Fibroblast of peridontal ligament (primary cell): Measurements from ENCODE around the gene ATP2C2.
"Not testable (repeated sequence)": the region's sequence is repeated elsewhere in the genome, so short reads cannot be mapped to it uniquely, and the experiment has no call there.

ENCODE experiments used
- DNase-seq: peaks from one replicate; pipeline ENCODE4 v3.0.0-alpha.2; 2010; ENCODE audit errors: extremely low read depth

Gene ATP2C2, protein sequence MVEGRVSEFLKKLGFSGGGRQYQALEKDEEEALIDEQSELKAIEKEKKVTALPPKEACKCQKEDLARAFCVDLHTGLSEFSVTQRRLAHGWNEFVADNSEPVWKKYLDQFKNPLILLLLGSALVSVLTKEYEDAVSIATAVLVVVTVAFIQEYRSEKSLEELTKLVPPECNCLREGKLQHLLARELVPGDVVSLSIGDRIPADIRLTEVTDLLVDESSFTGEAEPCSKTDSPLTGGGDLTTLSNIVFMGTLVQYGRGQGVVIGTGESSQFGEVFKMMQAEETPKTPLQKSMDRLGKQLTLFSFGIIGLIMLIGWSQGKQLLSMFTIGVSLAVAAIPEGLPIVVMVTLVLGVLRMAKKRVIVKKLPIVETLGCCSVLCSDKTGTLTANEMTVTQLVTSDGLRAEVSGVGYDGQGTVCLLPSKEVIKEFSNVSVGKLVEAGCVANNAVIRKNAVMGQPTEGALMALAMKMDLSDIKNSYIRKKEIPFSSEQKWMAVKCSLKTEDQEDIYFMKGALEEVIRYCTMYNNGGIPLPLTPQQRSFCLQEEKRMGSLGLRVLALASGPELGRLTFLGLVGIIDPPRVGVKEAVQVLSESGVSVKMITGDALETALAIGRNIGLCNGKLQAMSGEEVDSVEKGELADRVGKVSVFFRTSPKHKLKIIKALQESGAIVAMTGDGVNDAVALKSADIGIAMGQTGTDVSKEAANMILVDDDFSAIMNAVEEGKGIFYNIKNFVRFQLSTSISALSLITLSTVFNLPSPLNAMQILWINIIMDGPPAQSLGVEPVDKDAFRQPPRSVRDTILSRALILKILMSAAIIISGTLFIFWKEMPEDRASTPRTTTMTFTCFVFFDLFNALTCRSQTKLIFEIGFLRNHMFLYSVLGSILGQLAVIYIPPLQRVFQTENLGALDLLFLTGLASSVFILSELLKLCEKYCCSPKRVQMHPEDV

DNA sequence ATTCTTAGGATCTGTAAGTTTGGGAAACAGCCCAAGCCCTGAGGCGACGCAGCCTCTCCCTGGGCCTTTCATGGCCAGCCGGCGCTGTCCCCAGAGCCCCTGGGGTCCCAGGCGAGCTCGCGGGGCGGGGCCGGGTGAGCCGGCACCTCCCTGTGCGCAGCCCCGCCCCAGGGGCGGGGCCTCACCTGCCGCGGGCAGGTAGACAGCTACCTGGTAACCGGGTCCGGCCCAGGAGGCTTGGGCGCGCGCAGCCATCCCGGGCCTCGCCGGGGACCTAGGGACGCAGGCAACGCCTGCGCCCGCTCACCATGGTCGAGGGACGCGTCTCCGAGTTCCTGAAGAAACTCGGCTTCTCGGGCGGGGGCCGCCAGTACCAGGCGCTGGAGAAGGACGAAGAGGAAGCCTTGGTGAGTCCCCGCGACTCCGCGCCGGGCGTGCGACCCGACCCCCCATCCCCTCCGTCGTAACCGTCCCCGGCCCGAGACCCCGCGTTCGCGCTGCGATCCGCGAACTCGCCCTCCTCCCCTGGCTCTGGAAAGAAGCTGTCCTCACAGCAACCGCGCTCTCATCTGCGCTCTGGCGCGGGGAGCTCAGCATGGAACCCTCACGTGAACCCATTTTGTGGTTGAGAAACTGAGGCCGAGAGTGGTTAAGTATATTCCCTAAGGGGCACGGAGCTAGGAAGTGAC, at the start of gene ATP2C2:
Gene ATP2C2 (plus strand): TSS at position 231 of the 689 bp plus-strand sequence. CDS start 78 bp downstream, at position 309.
- no peak for DNase-seq

DNA sequence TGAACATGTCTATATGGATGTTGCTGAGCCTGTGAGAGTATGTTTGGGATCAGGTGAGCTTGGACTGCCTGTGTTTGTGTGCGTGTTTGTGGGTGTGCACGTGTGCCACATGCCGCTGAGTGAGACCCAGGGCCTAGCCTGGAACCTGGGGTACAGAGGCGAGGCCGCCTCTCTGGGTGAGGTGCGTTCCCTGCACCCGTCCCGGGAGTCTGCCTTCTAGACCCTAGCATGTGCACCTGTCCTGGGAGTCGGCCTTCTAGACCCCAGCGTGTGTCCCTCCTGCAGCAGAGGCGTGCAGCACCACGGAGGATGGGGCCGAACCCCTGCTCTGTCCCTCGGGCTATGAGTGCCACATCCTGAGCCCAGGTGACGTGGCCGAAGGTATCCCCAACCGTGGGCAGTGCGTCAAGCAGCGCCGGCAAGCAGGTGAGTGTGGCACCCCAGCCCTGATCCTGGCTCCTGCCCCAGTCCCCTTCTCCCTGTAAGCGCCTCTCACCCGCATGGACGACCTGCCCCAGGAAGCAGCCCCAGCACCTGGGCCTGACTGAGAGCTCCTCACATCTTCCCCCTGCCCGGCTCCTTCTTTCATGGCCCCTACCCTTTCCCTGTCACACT, 49.1 kb upstream of the ATP2C2 start:
- no peak for DNase-seq

DNA sequence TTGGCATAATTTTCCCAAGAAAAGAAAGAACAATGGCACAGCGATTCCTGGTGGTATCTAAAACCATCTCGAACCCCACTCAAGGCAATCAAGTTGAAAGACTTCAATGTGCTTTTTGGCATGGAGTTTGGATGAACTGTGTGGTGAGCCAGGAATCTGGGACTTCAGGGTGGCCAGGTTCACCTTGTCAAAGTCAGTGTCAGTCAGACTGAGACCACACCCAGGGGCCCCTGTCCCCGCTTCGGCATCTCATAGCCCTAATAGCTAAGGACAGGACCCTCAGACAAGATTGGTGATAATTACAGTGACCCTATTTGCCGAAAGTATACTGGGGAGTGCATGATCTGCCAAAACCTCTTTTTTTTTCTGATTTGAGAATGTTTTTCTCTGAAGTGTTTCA, 47.8 kb upstream of the ATP2C2 start:
- no peak for DNase-seq

DNA sequence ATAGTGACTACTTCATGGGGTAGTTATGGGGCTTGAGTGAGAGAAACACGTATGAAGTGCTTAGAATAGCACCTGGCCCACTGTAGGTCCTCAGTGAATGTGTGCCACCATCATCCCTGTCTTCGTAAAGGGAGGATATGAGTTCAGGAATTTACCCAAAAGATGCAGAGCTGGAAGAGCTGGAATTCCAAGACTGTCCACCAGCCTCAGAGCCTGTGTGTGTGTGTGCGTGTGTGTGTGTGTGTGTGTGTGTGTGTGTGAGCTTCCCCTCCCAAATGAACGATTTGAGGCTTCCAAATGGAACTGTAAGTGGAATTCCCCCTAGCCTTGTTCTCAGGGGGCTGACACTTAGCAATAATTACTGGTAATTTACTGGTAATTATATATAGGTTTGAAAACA, 46.4 kb upstream of the ATP2C2 start:
- DNase-seq = no peak

DNA sequence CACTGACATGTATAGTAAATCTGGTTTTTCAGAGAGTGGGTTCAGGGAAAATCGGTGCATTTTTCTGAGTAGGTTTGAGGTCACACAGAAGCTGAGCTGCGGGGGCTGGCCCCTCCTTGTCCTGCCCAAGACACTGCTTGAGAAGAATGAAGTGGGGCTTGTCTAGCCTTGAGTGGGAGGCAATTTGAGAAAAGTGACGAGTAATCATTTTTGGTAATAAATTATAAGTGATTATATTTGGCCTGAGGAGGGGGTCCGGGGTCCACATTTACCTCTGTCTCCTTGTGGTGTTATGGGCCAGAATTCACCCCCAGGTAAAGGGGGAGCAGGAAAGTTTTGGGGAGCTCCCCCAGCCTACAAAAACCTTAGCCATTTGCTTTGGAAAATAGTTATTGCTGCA, 45.6 kb upstream of the ATP2C2 start:
- DNase-seq = no peak

DNA sequence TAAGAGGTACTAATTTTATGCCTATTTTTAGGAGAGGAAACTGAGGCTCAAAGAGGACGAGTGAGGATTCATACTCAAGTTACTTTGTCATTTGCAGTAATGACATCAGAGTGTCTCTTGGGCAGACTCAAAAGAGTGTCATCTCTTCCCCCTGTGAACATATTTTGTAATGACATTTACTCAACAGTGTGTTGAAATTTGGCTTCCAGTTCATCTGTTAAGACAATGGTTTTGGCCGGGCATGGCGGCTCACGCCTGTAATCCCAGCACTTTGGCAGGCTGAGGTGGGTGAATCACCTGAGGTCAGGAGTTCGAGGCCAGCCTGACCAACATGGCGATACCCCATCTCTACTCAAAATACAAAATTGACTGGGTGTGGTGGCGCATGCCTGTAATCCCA, 44.7 kb upstream of the ATP2C2 start:
- DNase-seq = no peak

DNA sequence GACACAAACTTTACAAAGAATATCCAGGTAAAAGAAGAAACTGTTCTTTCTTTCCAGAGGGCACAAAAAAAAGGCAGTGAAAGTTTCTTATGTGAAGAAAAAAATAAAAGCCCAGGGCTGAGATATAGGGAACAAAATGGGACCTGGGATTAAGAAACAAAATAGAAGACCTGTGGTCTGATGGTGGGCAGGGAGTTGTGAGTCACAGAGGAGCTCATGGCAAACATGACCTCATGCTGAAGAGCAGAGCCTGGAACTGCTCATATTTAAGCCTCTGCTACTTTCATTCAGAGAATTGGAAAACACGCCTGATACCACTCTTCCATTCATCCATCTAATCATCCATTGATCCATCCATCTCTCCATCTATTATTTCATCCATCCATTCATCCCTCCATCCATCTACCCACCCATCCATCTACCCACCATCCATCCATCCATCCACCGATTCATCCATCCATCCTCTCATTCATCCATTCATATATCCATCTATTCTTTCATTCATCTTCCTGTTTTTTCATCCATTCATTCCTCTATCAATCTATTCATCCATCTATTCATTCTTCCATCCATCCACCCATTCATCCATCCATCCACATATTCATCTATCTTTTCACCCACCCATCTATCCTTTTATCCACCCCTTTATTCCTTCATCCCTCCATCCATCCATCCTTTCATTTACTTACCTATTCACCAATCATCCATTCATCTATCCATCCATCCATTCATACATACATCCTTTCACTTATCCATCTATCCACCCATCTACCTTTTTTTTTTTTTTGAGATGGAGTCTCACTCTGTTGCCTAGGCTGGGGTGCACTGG, 43.7 kb upstream of the ATP2C2 start:
- no peak for DNase-seq

DNA sequence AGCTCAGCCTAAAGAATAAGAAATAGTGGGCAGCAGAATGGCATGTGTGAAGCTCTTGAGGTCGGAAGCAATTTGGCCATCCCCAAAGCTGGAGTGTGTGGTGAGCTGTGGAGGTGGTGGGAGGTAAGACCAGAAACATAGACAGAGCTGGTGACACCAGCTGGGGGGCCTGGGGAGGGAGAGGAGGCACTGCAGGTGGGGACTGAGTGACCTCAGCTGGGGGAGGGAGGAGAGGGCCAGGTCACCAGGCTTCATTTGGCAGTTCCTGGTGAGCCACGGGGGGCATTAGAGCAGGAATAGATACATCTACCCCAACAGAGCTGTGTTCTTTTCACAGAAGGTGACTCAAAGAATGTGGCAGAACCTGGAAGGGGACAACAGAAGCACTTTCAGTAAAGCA, 41.8 kb upstream of the ATP2C2 start:
- DNase-seq = no peak

DNA sequence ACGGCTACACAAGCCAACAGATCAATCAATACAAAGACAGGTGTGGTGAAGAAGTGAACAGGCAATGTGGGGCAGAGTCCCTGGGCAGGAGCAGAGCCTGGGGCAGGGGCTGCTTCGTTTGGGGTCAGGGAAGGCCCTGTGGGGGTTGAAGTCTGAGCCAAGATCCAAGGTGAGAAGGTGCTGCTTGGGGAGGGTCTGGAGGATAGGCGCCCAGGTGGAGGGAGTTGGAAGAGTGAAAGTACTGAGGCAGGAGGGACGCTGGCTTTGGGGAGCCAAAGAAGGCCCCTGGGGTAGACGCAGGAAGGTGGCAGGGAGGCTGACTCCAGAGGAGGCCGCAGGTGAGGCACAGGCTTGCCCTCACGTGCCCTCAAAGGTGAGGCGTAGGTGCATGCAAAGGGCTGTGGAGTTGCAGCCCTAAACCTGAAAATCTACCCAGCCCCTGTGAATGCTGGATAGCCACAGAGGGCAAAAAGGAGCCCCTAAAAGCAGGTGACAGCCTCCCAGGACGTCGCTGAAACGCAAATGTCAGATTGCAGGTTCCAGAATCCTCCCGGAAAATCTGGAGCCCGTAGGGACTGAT, 40.3 kb upstream of the ATP2C2 start:
- no peak for DNase-seq

DNA sequence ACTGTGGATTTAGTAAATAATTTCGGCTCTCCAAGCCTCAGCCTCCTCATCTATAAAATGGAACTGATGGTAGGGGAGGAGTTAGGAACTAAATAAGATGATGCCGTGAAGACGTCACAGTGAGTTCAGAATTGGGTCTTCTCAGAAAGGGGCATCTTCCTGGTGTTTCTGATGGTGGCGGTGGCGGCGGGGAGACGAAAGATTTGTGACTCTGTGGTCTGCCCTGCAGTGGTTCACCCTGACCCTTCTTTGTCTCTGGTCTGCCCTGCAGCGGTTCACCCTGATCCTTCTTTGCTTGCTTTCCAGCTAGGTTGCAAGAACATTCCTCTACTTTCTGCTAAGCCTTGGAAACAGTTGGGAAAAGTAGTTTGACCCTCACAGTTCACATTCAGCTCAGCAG, 39.3 kb upstream of the ATP2C2 start:
- DNase-seq = no peak

DNA sequence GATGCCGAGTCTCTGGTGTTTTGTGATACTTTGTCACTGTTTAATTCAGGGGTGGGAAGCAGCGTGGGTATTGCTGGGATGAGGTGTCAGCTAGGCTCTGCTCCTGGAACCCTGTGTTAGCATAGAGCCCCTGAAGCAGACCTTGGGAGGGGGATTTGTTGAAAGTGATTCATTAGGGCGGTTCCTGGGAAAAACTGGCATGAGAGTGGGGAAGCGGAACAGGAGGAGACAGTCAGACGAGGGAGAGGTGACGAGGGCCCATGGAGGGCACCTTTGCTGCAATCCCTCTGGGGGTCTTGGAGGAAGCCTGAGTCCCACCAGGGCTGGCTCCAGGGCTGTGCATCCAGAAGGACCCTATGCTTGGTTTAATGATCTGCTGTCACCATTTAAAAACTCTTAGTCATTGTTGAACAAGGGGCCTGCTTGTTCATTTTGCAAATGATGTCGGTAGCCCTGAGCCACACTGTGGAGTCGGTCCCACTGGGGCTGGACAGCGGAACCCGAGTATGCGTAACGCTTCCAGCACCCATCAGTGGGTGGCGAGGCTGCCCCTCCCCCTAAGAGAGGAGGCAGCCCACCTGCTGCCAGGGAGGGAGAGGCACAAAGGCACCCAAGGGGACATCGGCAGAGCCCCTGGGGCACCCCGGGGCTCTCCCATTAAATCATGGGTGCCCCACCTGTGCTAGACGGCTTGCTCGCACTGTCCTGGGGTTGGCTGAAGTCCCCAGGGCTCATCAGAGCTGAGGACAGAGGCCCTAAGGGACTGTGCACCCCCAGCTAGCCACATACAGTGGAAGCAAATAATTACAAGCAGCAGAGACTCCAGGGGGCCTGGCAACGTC, 38.3 kb upstream of the ATP2C2 start:
- DNase-seq = no peak

DNA sequence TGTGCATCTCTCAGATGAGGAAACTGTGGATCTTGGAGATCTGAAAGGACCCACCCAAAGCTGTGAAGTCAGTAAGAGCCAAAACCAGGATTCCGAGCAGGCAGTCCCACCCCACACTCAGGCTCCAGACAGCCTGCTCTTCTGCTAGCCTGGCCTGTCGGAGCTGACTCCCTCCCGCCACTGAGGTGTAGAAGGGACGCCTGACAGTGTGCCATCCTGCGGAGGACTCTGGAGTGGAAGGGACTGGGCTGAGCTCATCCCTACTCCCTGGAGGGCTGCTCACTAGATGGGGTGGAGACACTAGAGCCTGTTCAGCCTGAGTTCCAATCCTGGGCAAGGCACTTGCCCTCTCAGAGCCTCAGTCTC, 37.7 kb upstream of the ATP2C2 start:
- no peak for DNase-seq

DNA sequence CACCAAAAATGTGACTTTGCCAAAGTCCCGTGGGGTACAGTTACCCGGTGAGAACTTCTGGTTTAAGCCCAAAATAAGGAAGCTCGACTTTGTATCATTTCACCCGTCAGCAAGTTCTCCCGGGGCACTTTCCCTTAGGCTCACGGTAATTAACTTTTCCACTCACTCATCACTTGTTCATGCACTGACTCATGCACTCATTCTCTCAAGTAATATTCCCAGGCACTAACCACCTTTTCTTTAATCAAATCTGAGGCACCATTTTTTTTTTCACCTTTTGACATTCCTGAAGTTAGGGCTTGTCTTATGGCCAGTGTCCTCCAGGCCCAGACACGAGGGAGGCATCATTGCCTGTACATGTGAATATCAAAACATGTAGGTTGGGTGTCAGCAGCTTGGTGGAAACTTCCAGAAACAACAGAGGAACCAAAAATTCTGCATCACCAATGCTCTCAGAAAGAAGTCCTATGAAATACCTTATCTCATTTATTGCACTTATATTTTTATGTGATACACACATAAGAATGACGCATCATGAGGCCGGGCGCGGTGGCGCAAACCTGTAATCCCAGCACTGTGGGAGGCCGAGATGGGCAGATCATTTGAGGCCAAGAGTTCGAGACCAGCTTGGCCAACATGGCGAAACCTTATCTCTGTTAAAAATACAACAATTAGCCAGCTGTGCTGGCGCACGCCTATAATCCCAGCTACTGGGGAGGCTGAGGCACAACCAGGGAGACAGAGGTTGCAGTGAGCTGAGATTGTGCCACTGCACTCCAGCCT, 36.1 kb upstream of the ATP2C2 start:
- DNase-seq = peak; percentile 29

DNA sequence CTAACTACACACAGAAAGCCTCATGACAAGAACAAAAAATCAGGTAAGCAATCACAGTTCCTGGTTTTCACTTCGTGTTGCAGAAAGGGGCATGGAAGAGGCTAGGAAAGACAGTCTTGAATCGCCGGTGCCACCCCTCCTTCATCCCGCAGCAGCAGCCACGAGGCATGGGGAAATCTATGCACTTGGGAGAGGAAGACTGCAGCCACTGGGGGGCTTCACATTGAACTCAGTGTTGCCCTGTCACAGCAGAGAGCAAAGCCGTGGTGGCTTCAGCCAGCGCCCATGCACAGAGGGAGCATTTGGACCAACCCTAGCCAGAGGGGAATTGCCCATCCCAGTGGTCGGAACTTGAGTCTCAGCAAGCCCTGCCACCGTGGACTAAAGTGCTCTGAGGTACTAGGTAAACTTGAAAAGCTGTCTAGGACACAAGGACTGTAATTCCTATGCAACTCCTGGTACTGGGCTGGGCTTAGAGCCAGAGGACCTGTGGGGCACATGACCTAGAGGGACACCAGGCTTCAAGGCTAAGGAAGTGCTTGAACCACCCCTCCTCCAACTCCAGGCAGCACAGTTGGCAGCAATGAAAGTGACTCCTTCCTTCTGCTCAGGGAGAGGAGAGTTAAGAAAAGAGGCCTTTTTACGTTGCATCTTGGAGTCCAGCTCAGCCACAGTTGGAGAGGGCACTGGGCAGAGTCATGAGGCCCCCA, 35.2 kb upstream of the ATP2C2 start:
- no peak for DNase-seq

DNA sequence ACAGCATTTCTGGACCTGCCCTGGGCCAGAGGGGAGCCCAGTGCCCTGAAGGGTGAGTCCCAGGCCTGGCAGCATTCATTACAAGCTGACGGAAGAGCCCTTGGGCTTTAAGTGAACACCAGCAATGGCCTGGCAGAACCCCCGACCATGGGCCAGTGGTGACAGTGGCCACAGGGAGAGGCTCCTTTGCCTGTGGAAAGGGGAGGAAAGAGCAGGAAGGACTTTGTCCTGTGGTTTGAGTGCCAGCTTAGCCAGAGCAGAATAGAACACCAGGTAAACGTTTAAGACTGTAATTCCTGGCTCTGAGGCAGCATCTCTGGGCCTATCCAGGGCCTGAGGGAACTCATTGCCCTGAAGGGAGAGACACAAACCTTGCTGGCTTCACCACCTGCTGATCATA, 34.3 kb upstream of the ATP2C2 start:
- DNase-seq = no peak

DNA sequence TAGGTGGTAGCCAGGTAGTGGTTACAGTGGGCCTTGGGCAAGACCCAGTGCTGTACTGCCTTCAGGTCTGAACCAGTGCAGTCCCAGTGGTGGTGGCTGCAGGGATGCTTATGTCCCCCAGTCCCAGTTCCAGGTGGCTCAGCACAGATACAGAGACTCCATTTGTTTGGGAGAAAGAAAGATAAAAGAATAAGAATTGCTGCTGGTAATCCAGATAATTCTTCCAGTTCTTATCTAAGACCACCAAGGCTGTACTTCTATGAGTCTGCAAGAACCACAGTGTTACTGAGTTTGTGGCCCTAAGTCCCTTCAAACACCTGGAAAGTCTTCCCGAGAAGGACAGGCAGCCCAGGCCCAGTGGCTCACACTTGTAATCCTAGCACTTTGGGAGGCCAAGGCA, 33.9 kb upstream of the ATP2C2 start:
- no peak for DNase-seq

DNA sequence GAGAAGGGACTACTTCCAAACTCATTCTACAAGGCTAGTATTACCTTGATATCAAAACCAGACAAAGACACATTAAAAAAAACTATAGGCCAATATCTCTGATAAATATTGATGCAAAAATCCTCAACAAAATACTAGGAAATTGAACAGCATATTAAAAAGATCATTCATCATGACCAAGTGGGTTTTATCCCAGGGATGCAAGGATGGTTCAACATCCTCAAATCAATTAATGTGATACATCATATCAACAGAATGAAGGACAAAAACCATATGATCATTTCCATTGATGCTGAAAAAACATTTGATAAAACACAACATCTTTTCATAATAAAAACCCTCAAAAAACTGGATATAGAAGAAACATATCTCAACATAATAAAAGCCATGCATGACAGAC, 31.1 kb upstream of the ATP2C2 start:
- not testable (repeated sequence) for DNase-seq

DNA sequence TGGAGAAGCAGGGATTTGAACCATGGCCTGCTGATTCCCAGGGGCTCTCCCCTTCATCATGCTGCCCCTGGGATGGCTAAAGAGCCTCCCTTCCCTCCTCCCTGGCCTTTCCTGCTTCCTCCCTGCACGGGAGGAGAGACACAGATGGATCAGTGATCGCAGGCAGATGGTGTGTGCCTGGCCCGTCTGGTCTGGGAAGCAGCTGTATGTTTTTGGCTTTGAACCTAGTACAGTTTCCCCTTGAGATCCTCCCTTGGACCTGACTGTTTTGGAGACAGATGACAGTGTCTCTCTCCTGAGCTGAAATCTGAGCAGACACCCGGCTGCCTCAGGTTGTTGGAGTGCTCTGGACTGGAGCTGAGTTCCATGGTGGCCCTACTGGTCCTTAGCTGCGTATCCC, 29.0 kb upstream of the ATP2C2 start:
- DNase-seq = no peak
